Upper lobe of right lung (tissue), 1 donor: ENCODE results near the gene QDPR. TPM values are rescaled to one million over a fixed set of nuclear protein-coding genes. Genes with fewer than 3 reads are reported as not detected.

ENCODE experiments used
- ATAC-seq: fragments of 200-7000 bp; cut with Tn5 transposase; one replicate; pipeline ENCODE4 v1.9.1; 2020; ENCODE audit warnings: mild to moderate bottlenecking, moderate library complexity
- DNase-seq: peaks from one replicate; pipeline ENCODE4 v3.0.0-alpha.2; 2020
- H3K27ac ChIP-seq: fragments of 200-600 bp; one replicate; pipeline ENCODE4 v1.8.0; 2022
- H3K27me3 ChIP-seq: fragments of 200-600 bp; one replicate; pipeline ENCODE4 v1.8.0; 2022; ENCODE audit warnings: mild to moderate bottlenecking
- H3K36me3 ChIP-seq: fragments of 200-600 bp; one replicate; pipeline ENCODE4 v1.8.0; 2022
- H3K4me1 ChIP-seq: fragments of 200-600 bp; one replicate; pipeline ENCODE4 v1.8.0; 2022
- H3K4me3 ChIP-seq: fragments of 200-600 bp; one replicate; pipeline ENCODE4 v1.8.0; 2022; ENCODE audit warnings: mild to moderate bottlenecking
- H3K9me3 ChIP-seq: fragments of 200-600 bp; one replicate; pipeline ENCODE4 v1.8.0; 2022
- CTCF ChIP-seq: fragments of 200-600 bp; IDR thresholded peaks from one replicate; pipeline ENCODE4 v1.8.0; 2022; ENCODE audit warnings: antibody characterized with exemption
- intact Hi-C: fragments of 100-400 bp; cut with DNase I; formaldehyde crosslinking; loops from one replicate; pipeline ENCODE4 v1.11.0; 2022
- long read RNA-seq: library from polyadenylated mRNA; unstranded; transcript quantifications from one replicate; pipeline ENCODE4 v2.0.0, GENCODE V29; 2021
- total RNA-seq: library from RNA; stranded (reverse); fragmentation: NEBNext Ultra II Directional; extraction: Animal tissue kit (Norgen Biotek cat#: 25700); gene quantifications from one replicate; pipeline ENCODE4 v1.2.1, GENCODE V29; 2021
- donor health status: DM: no; HTN: yes; CAD: no; lungs with severe emphysema.

Gene QDPR
- 38.2 TPM for total RNA-seq
- long read RNA-seq, transcript QDPR-202 (6 exons, 1,278 nt) = minor isoform, 10 of 88 reads
- long read RNA-seq, transcript QDPR-205 (6 exons, 1,374 nt) = minor isoform, 8 of 88 reads
- long read RNA-seq, transcript QDPR-201 (7 exons, 1,648 nt) = major isoform, 60 of 88 reads
- long read RNA-seq, partial matches to known transcripts = 2 of 88 reads
- long read RNA-seq, other reads (novel, unspliced or antisense) = 8 of 88 reads

- Histone ChIP-seq H3K4me1 (peaks cover 24% of the 10 kb centered on the region), H3K27me3 (no peaks in the 10 kb centered on the region), H3K9me3 (no peaks in the 10 kb centered on the region), H3K4me3 (peak within 1 kb of the TSS; percentile 75), H3K36me3 (peaks cover 15% of the 10 kb centered on the region), H3K27ac (peak within 1 kb of the TSS; percentile 79)
- TF ChIP-seq CTCF = peak; percentile 39
- DNase-seq (peak; percentile 94), ATAC-seq (peak; percentile 98)
- intact Hi-C loops = no loop called here
Observed at GRCh38 chr4:17511950-17512795, at the start of gene QDPR. QDPR (minus strand) TSS chr4:17512090; CDS start chr4:17512054, 36 bp downstream.

GRCh38 chr4:17561195-17561909 lies 49.5 kb upstream of the QDPR start:
- Histone ChIP-seq H3K27me3 (no peaks in the 10 kb centered on the region), H3K36me3 (no peaks in the 10 kb centered on the region), H3K27ac (no peak overlapping the region), H3K4me3 (no peak overlapping the region), H3K9me3 (no peaks in the 10 kb centered on the region), H3K4me1 (no peaks in the 10 kb centered on the region)
- no peak for TF ChIP-seq CTCF
- intact Hi-C loops = loop anchor here (5.0 kb wide), 1 partner anchor 66 kb away; no protein-coding TSS in a partner anchor
- no peak for DNase-seq
- peak; percentile 69 for ATAC-seq

GRCh38 chr4:17560065-17560673 lies 48.3 kb upstream of the QDPR start:
- no peak overlapping the region for H3K4me3 ChIP-seq
- no peaks in the 10 kb centered on the region for H3K4me1 ChIP-seq
- intact Hi-C loops = loop anchor here (5.0 kb wide), 1 partner anchor 67 kb away; no protein-coding TSS in a partner anchor
- no peak overlapping the region for H3K27ac ChIP-seq
- H3K27me3 ChIP-seq = no peaks in the 10 kb centered on the region
- DNase-seq = no peak
- H3K36me3 ChIP-seq = no peaks in the 10 kb centered on the region
- ATAC-seq = no peak
- no peak for TF ChIP-seq CTCF
- no peaks in the 10 kb centered on the region for H3K9me3 ChIP-seq

- Histone ChIP-seq H3K4me3 (no peak overlapping the region), H3K27me3 (no peaks in the 10 kb centered on the region), H3K27ac (no peak overlapping the region), H3K36me3 (no peaks in the 10 kb centered on the region), H3K9me3 (no peaks in the 10 kb centered on the region), H3K4me1 (no peaks in the 10 kb centered on the region)
- no peak for DNase-seq
- intact Hi-C loops = loop anchor here (5.0 kb wide), 1 partner anchor 68 kb away; no protein-coding TSS in a partner anchor
- ATAC-seq = no peak
- no peak for TF ChIP-seq CTCF
Observed at GRCh38 chr4:17559709-17560048, 47.8 kb upstream of the QDPR start.

- intact Hi-C loops = no loop called here
- no peaks in the 10 kb centered on the region for H3K27me3 ChIP-seq
Observed at GRCh38 chr4:17558941-17559708, 47.2 kb upstream of the QDPR start.

More at GRCh38 chr4:17558941-17559708, 47.2 kb upstream of the QDPR start:
- no peaks in the 10 kb centered on the region for H3K9me3 ChIP-seq
- H3K36me3 ChIP-seq = no peaks in the 10 kb centered on the region
- DNase-seq (no peak), ATAC-seq (no peak)
- no peak overlapping the region for H3K4me3 ChIP-seq
- TF ChIP-seq CTCF = no peak
- no peaks in the 10 kb centered on the region for H3K4me1 ChIP-seq
- H3K27ac ChIP-seq = no peak overlapping the region
